ENCODE results near the gene GABRB2. TPM values are rescaled to one million over a fixed set of nuclear protein-coding genes. Genes with fewer than 3 reads are reported as not detected.

GABRB2 gene
- total and polyA plus RNA-seq, 2 of the 13 experiments (the other 11 are each of a cell fraction or from before 2014, with no cell fraction given), result 0.01 TPM; not detected in 1

DNA sequence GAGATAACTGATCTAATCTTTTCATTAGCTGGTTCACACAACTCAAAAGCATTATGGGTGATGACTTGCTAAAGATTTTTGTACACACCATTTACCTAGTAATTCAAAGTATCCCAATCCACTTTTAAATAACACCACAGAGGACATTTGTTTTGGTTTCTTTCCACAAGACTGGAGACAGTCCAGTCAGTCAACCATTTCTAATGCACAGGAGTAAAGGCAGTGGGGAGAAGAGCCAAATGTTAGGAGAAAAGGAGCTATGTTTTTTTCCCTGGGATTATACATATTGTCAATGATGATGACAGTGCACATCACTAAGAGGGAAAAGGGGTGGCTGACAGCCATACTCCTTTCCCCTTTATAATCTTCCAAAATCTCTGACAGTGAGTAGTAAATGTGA, 240.9 kb downstream of the GABRB2 start:
- ATAC-seq (no peak), FAIRE-seq (no peak), DNase-seq (ENCODE audit: low spot score) (no peak)
- H3K27me3 ChIP-seq (ENCODE audit: control insufficient read depth in 1 of 2, insufficient read depth in 2 of 2, low read length in 2 of 2), result no peaks in the 10 kb centered on the region
- no TSS peak for BruUV-seq (replicated peaks)
- ChIA-PET CTCF (ENCODE audit: low intra/inter-chr PET ratio, low total read pairs) (no interaction called here), POLR2A (no interaction called here)
- H2AFZ ChIP-seq (ENCODE audit: low read length), result no peak overlapping the region
- intact Hi-C loops (cut with micrococcal nuclease; ENCODE audit: unreplicated experiment), result no loop called here
- no peaks in the 10 kb centered on the region for H4K20me1 ChIP-seq (ENCODE audit: insufficient read depth, low read length)
- H3K27ac ChIP-seq (ENCODE audit: extremely low read length, insufficient read depth, low read length), result no peak overlapping the region
- TF ChIP-seq, protein P1, sequence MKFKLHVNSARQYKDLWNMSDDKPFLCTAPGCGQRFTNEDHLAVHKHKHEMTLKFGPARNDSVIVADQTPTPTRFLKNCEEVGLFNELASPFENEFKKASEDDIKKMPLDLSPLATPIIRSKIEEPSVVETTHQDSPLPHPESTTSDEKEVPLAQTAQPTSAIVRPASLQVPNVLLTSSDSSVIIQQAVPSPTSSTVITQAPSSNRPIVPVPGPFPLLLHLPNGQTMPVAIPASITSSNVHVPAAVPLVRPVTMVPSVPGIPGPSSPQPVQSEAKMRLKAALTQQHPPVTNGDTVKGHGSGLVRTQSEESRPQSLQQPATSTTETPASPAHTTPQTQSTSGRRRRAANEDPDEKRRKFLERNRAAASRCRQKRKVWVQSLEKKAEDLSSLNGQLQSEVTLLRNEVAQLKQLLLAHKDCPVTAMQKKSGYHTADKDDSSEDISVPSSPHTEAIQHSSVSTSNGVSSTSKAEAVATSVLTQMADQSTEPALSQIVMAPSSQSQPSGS (CRISPR knock-in tag; IDR thresholded peaks at IDR 0.05), result no peak
- TF ChIP-seq SALL1 (CRISPR knock-in tag; IDR thresholded peaks at IDR 0.05) (no peak), PHF8 (CRISPR knock-in tag; IDR thresholded peaks at IDR 0.05) (no peak), POGZ (CRISPR knock-in tag; IDR thresholded peaks at IDR 0.05) (no peak), POLR2AphosphoS5 (IDR thresholded peaks at IDR 0.05; ENCODE audit: low read depth, low read length) (no peak)
- in situ Hi-C loops (cut with HindIII; ENCODE audit: extremely low pct_ligation_motif_present, low pct_unique_long_range_greater_than_20kb), result no loop called here
- no peaks in the 10 kb centered on the region for H3K9me3 ChIP-seq (ENCODE audit: low read length)
- no peaks in the 10 kb centered on the region for H3K36me3 ChIP-seq (replicated peaks in 1 of 2; ENCODE audit: control insufficient read depth in 1 of 2, insufficient read depth in 2 of 2, low read length in 2 of 2)
- no peaks in the 10 kb centered on the region for H3K79me2 ChIP-seq (ENCODE audit: insufficient read depth, low read length)
- H3K4me1 ChIP-seq (ENCODE audit: insufficient read depth, low read length), result no peaks in the 10 kb centered on the region
- no peak overlapping the region for H3K9ac ChIP-seq (ENCODE audit: insufficient read depth, low read depth, low read length)
- no peak overlapping the region for H3K4me2 ChIP-seq (ENCODE audit: low read depth, low read length)
- H3K4me3 ChIP-seq (replicated peaks in 1 of 3; ENCODE audit: insufficient read depth in 1 of 3, low read depth in 2 of 3, low read length in 3 of 3), result no peak overlapping the region

DNA sequence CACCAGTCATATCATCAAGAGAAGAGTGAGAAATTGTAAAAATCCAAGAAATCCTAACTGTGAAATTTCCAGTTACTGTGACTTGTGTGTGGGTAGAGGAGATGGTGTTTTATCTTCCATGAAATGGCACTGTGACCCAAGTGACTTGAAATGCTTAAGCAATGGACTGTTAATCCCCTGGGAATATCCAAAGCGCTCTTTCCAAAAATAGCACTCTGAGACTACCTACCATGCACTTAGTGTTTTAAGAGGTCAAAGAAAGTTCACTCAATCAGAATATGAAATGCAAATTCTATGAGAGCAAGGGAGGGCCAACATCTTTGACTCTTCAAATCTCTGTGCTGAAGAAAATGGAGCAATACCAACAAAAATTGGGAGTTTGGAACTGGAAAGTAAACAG, 244.0 kb downstream of the GABRB2 start:
- TF ChIP-seq ATM (IDR thresholded peaks at IDR 0.05; ENCODE audit: borderline replicate concordance), result no peak
- TF ChIP-seq ZNF773 (CRISPR knock-in tag; IDR thresholded peaks at IDR 0.05; ENCODE audit: borderline replicate concordance), result no peak
- no peak for TF ChIP-seq NCOR1 (IDR thresholded peaks at IDR 0.05; ENCODE audit: borderline replicate concordance, low read length)
- no peak for TF ChIP-seq KAT7 (CRISPR knock-in tag; IDR thresholded peaks at IDR 0.05; ENCODE audit: borderline replicate concordance)
- TF ChIP-seq, protein P2, sequence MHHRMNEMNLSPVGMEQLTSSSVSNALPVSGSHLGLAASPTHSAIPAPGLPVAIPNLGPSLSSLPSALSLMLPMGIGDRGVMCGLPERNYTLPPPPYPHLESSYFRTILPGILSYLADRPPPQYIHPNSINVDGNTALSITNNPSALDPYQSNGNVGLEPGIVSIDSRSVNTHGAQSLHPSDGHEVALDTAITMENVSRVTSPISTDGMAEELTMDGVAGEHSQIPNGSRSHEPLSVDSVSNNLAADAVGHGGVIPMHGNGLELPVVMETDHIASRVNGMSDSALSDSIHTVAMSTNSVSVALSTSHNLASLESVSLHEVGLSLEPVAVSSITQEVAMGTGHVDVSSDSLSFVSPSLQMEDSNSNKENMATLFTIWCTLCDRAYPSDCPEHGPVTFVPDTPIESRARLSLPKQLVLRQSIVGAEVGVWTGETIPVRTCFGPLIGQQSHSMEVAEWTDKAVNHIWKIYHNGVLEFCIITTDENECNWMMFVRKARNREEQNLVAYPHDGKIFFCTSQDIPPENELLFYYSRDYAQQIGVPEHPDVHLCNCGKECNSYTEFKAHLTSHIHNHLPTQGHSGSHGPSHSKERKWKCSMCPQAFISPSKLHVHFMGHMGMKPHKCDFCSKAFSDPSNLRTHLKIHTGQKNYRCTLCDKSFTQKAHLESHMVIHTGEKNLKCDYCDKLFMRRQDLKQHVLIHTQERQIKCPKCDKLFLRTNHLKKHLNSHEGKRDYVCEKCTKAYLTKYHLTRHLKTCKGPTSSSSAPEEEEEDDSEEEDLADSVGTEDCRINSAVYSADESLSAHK (CRISPR knock-in tag; IDR thresholded peaks at IDR 0.05; ENCODE audit: borderline replicate concordance), result no peak
- Histone ChIP-seq H4K20me1 (ENCODE audit: insufficient read depth, low read length) (no peaks in the 10 kb centered on the region), H3K36me3 (replicated peaks in 1 of 2; ENCODE audit: control insufficient read depth in 1 of 2, insufficient read depth in 2 of 2, low read length in 2 of 2) (no peaks in the 10 kb centered on the region), H3K79me2 (ENCODE audit: insufficient read depth, low read length) (no peaks in the 10 kb centered on the region), H3K4me3 (replicated peaks in 1 of 3; ENCODE audit: insufficient read depth in 1 of 3, low read depth in 2 of 3, low read length in 3 of 3) (no peak overlapping the region), H3K27ac (ENCODE audit: extremely low read length, insufficient read depth, low read length) (no peak overlapping the region), H3K9me3 (ENCODE audit: low read length) (no peaks in the 10 kb centered on the region), H2AFZ (ENCODE audit: low read length) (no peak overlapping the region), H3K9ac (ENCODE audit: insufficient read depth, low read depth, low read length) (no peak overlapping the region), H3K4me2 (ENCODE audit: low read depth, low read length) (no peak overlapping the region), H3K4me1 (ENCODE audit: insufficient read depth, low read length) (no peaks in the 10 kb centered on the region), H3K27me3 (ENCODE audit: control insufficient read depth in 1 of 2, insufficient read depth in 2 of 2, low read length in 2 of 2) (no peaks in the 10 kb centered on the region)
- CTCF ChIA-PET (ENCODE audit: low intra/inter-chr PET ratio, low total read pairs), result no interaction called here
- 0% methylated on average over 1 of the region's 1 CpG for WGBS (ENCODE audit: low lambda C conversion rate)
- intact Hi-C loops (cut with micrococcal nuclease; ENCODE audit: unreplicated experiment), result no loop called here
- in situ Hi-C loops (cut with HindIII; ENCODE audit: extremely low pct_ligation_motif_present, low pct_unique_long_range_greater_than_20kb), result no loop called here
- ATAC-seq (no peak), FAIRE-seq (no peak), DNase-seq (ENCODE audit: low spot score) (no peak)
- no TSS peak for BruUV-seq (replicated peaks)
- POLR2A ChIA-PET, result no interaction called here
